Central memory CD4-positive, alpha-beta T cell (primary cell): ENCODE data around the gene RAB1A.

Experiments
- DNase-seq: peaks from one replicate; pipeline ENCODE4 v3.0.0; 2022

The RAB1A gene

GRCh38 chr2:65057391-65058052 lies 72.4 kb downstream of the RAB1A start:
- DNase-seq: peak; percentile 84

GRCh38 chr2:65057054-65057375 lies 72.9 kb downstream of the RAB1A start:
- peak; percentile 19 for DNase-seq

- DNase-seq: peak; percentile 94
Observed at GRCh38 chr2:65056215-65057053, 73.5 kb downstream of the RAB1A start, which contains the start of gene CEP68. CEP68 (plus strand) TSS chr2:65056416; CDS start chr2:65069445, 13,029 bp downstream.

- no peak for DNase-seq
Observed at GRCh38 chr2:65055422-65056214, 74.3 kb downstream of the RAB1A start.

GRCh38 chr2:65054749-65055421 lies 75.0 kb downstream of the RAB1A start:
- DNase-seq: no peak

GRCh38 chr2:65053199-65053598 lies 76.7 kb downstream of the RAB1A start:
- peak; percentile 45 for DNase-seq

- DNase-seq: no peak
Observed at GRCh38 chr2:65050931-65051330, 79.0 kb downstream of the RAB1A start.

- DNase-seq: no peak
Observed at GRCh38 chr2:65049010-65049639, 80.8 kb downstream of the RAB1A start.

- no peak for DNase-seq
Observed at GRCh38 chr2:65046633-65047407, 83.1 kb downstream of the RAB1A start.

- DNase-seq: no peak
Observed at GRCh38 chr2:65045651-65046050, 84.3 kb downstream of the RAB1A start.

- DNase-seq: no peak
Observed at GRCh38 chr2:65044097-65044735, 85.7 kb downstream of the RAB1A start.

- no peak for DNase-seq
Observed at GRCh38 chr2:65043001-65043400, 86.9 kb downstream of the RAB1A start.

GRCh38 chr2:65040400-65041261 lies 89.3 kb downstream of the RAB1A start:
- peak; percentile 61 for DNase-seq

- DNase-seq: no peak
Observed at GRCh38 chr2:65039640-65040039, 90.3 kb downstream of the RAB1A start.

GRCh38 chr2:65037178-65037577 lies 92.7 kb downstream of the RAB1A start:
- no peak for DNase-seq
